Ovary (tissue), 9 donors: ENCODE data around the gene ZCCHC14. TPM values are rescaled to one million over a fixed set of nuclear protein-coding genes. Genes with fewer than 3 reads are reported as not detected.

ENCODE experiments used
- DNase-seq, 5 donors: peaks; one replicate each; pipeline ENCODE4 v3.0.0-alpha.2; 2019 to 2020
- H3K27ac ChIP-seq, 2 donors: fragments of 200-600 bp; one replicate each; pipeline versions ENCODE4 v1.5.1 to v1.8.0; 2019 to 2022
- H3K27me3 ChIP-seq: fragments of 200-600 bp; one replicate; pipeline ENCODE4 v1.8.0; 2022
- H3K36me3 ChIP-seq: fragments of 200-600 bp; sonication (generic); one replicate; pipeline ENCODE4 v1.5.1; 2019
- H3K4me1 ChIP-seq: one replicate; pipeline ENCODE4 v1.8.1; 2013; ENCODE audit warnings: mild to moderate bottlenecking, moderate library complexity; ENCODE audit not compliant: insufficient read depth
- H3K4me3 ChIP-seq: fragments of 200-600 bp; sonication (generic); one replicate; pipeline ENCODE4 v1.5.1; 2017
- H3K9me3 ChIP-seq, 2 donors: fragments of 200-600 bp in 1 of 2; sonication (generic) in 1 of 2; one replicate each; pipeline versions ENCODE4 v1.5.1 to v1.8.1; 2013 to 2019; ENCODE audit warnings: mild to moderate bottlenecking in 1 of 2, moderate library complexity in 1 of 2
- EP300 ChIP-seq: sonication (generic); formaldehyde crosslinking; IDR thresholded peaks from one replicate; pipeline ENCODE4 v1.6.1; 2017; ENCODE audit warnings: antibody characterized with exemption
- POLR2A ChIP-seq: fragments of 450-650 bp; IDR thresholded peaks from one replicate; pipeline ENCODE4 v1.6.1; 2017; ENCODE audit warnings: antibody characterized with exemption, mild to moderate bottlenecking, moderate library complexity
- WGBS, 3 donors: extraction: QIAGEN DNeasy Blood & Tissue Kit in 1 of 3; methylation state at CpG; one replicate each; pipeline versions ENCODE4 v1.1.5 to v1.1.7; 2013 to 2017; 5-methylcytosine and 5-hydroxymethylcytosine counted together
- intact Hi-C, 4 donors: fragments of 100-400 bp; cut with DNase I; formaldehyde crosslinking; loops; one replicate each; pipeline versions ENCODE4 v1.11.0 to v1.15.1; 2022 to 2023
- polyA plus RNA-seq, 2 donors: library from polyadenylated mRNA; stranded (reverse); fragments of 200-250 nt in 1 of 2; fragments of 350-450 nt in 1 of 2; fragmentation: Illumina TruSeq in 1 of 2; extraction: RNeasy Lipid Tissue Mini Kit (QIAGEN cat#74804) in 1 of 2; gene quantifications; one replicate each; pipeline ENCODE4 v1.2.3, GENCODE V29; 2013 to 2014
- total RNA-seq, 7 donors: library from RNA; depleted of rRNA in 2 of 7; stranded (reverse); fragments of >200 nt in 2 of 7; fragmentation: NEBNext Ultra II Directional in 3 of 7; extraction: Animal tissue kit (Norgen Biotek cat#: 25700) in 3 of 7; gene quantifications; one replicate each; pipeline versions ENCODE4 v1.1.0 to v1.2.4, GENCODE V29; 2016 to 2023
- TF ChIP-seq, protein P1 (sequence below), 3 donors: fragments of 450-650 bp in 2 of 3; fragments of 200-600 bp in 1 of 3; IDR thresholded peaks; one replicate each; pipeline versions ENCODE4 v1.5.1 to v1.8.0; 2016 to 2022; ENCODE audit warnings: antibody characterized with exemption in 3 of 3, mild to moderate bottlenecking in 1 of 3
- donor health status: DM: no; HTN: no; CAD: no; lungs with moderate emphysema.
- donor health status: DM: no; HTN: no; CAD: no.
- donor health status: Bipolar disorder and iron deficiency.
- donor health status: DM: yes; HTN: yes; CAD: no.
- donor health status: DM: no; HTN: no; CAD: no.
- donor health status: DM: yes; HTN: yes; CAD: no.

ZCCHC14 gene
- total and polyA plus RNA-seq, 9 donors, result 16.1 to 37.6 (median 31.0) TPM

DNA sequence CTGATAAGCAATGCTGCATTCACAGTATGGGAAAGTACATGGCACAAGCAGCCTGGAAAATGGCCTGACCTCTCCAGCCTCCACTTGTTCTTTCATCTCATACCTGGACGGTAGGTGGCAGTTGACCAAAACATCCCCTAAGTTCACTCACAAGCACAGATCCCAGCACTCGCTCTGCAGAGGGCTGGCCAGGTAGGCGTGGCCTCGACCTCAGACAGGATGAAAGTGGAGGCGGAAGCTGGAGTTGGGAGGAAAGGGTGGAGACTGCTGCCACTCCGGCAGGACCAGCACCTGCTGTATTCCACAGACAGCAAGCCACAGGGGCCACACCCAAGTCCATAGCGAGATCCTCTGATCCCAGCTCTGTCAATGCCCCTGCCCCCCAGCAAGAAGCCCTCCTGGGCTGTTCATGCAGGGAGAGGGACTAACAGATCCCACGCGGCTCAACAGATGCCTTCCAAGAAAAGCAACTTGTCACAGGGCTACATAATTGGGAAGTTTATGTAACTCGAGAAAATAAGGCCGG lies 31.3 kb downstream of the ZCCHC14 start:
- H3K4me1 ChIP-seq, result peaks cover 34% of the 10 kb centered on the region
- H3K36me3 ChIP-seq, result no peaks in the 10 kb centered on the region
- no peaks in the 10 kb centered on the region for H3K27me3 ChIP-seq
- TF ChIP-seq, protein P1, sequence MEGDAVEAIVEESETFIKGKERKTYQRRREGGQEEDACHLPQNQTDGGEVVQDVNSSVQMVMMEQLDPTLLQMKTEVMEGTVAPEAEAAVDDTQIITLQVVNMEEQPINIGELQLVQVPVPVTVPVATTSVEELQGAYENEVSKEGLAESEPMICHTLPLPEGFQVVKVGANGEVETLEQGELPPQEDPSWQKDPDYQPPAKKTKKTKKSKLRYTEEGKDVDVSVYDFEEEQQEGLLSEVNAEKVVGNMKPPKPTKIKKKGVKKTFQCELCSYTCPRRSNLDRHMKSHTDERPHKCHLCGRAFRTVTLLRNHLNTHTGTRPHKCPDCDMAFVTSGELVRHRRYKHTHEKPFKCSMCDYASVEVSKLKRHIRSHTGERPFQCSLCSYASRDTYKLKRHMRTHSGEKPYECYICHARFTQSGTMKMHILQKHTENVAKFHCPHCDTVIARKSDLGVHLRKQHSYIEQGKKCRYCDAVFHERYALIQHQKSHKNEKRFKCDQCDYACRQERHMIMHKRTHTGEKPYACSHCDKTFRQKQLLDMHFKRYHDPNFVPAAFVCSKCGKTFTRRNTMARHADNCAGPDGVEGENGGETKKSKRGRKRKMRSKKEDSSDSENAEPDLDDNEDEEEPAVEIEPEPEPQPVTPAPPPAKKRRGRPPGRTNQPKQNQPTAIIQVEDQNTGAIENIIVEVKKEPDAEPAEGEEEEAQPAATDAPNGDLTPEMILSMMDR (IDR thresholded peaks at IDR 0.05), result no peak
- TF ChIP-seq EP300, result no peak
- TF ChIP-seq POLR2A, result no peak
- intact Hi-C loops, result no loop called here
- 21 to 42% (median 39%) methylated on average over 11 of the region's 11 CpGs for WGBS, 3 donors
- no peak overlapping the region for H3K27ac ChIP-seq
- H3K9me3 ChIP-seq, result no peaks in the 10 kb centered on the region
- H3K4me3 ChIP-seq, result no peak overlapping the region
- DNase-seq, result peak in 3 of 5 donors; percentile 39 to 47 (median 41)

DNA sequence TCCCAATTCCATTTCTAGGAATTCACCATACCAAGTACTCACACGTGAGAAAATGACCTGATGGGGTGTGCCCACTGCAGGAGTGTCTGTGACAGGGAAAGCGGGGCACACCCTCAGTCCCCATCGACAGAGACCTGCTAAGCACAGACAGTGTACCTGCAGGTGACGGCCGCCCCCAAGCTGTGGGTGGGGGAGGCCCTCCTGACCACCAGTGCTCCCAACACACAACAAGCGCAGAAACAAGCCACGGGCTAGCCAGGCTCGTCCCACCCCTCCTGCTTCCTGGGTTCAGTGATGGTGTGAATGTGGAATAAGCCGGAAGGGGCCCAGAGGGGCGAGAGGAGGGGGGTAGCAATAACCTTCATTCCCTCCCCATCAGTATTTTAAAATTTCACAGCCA lies 31.9 kb downstream of the ZCCHC14 start:
- WGBS, 3 donors, result 75 to 78% (median 75%) methylated on average over 10 of the region's 10 CpGs
- H3K4me3 ChIP-seq, result no peak overlapping the region
- no peak overlapping the region for H3K27ac ChIP-seq
- no peaks in the 10 kb centered on the region for H3K27me3 ChIP-seq
- H3K9me3 ChIP-seq, result no peaks in the 10 kb centered on the region
- TF ChIP-seq, protein P1 (IDR thresholded peaks at IDR 0.05), result no peak
- TF ChIP-seq POLR2A (no peak), EP300 (no peak)
- H3K36me3 ChIP-seq, result no peaks in the 10 kb centered on the region
- H3K4me1 ChIP-seq, result peaks cover 30% of the 10 kb centered on the region
- intact Hi-C loops, result no loop called here
- DNase-seq, result no peak

DNA sequence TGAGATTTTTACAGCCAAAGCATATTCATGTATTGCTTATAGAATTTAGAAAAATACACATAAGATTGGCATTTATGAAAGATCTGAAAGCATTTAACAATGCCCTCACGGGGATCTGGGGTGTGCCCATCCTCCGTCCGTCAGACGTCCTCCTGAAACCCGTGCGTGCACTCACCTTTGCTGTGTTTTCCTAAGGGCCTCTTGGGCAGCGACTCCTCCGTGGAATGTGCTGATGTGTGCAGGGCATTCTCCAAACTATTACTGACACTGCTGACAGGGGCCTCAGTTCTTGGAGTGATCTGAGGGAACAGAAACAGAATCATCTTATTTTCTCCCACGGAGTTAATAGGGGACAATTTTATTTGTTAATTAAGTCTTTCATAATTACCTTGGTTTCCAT lies 33.0 kb downstream of the ZCCHC14 start:
- DNase-seq, result no peak
- intact Hi-C loops, result no loop called here
- TF ChIP-seq POLR2A (no peak), EP300 (no peak)
- TF ChIP-seq, protein P1 (IDR thresholded peaks at IDR 0.05), result no peak
- Histone ChIP-seq H3K27me3 (no peaks in the 10 kb centered on the region), H3K36me3 (no peaks in the 10 kb centered on the region), H3K27ac (no peak overlapping the region), H3K9me3 (no peaks in the 10 kb centered on the region), H3K4me3 (no peak overlapping the region), H3K4me1 (peaks cover 22% of the 10 kb centered on the region)
- WGBS, 3 donors, result 75 to 82% (median 78%) methylated on average over 9 of the region's 9 CpGs

DNA sequence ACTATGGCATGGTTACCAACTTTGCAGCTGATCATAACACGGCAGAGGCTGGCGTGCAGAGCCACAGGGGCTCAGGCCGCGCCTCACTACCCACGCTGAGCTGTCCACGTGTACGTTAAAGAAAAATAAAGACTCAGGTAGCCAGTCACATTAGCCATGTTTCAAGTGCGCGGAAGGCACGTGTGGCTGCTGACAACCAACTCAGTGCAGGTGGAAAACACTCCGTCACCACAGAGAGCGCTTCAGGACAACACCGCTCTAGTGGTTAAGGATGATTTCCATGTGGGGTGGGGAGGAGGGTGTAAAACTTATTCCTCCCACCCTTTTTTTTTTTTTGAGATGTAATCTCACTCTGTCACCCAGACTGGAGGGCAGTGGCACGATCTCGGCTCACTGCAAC lies 33.8 kb downstream of the ZCCHC14 start:
- Histone ChIP-seq H3K27me3 (no peaks in the 10 kb centered on the region), H3K36me3 (no peaks in the 10 kb centered on the region), H3K4me3 (no peak overlapping the region), H3K27ac (no peak overlapping the region), H3K9me3 (no peaks in the 10 kb centered on the region), H3K4me1 (peaks cover 20% of the 10 kb centered on the region)
- no peak for DNase-seq
- WGBS, 3 donors, result 94 to 98% (median 96%) methylated on average over 15 of the region's 15 CpGs
- TF ChIP-seq POLR2A (no peak), EP300 (no peak)
- TF ChIP-seq, protein P1 (IDR thresholded peaks at IDR 0.05), result no peak
- intact Hi-C loops, result no loop called here
